ENCODE data around the gene RIPOR3.
"Not testable (repeated sequence)": the region's sequence is repeated elsewhere in the genome, so short reads cannot be mapped to it uniquely, and the experiment has no call there.

RIPOR3 gene

DNA sequence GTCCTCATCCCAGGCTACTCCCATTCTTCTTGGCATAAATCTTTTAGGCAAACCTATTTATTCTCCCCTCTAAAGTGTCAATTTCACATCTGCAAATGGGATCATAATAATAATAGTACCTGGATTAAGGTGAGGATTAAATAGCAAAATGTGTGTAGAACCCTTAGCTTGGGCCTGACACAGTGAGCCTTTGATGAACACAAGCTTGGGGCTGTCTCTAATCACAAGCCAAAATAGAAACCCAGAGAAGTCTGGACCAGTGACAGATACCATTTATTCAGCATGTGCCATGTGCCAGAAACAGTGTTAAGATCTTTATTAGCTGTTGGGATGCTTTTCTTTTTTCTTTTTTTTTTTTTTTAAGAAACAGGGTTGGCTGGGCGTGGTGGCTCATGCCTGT lies 25.2 kb upstream of the RIPOR3 start:
- no peak overlapping the region for H3K4me3 Mint-ChIP-seq
- H3K36me3 Mint-ChIP-seq (ENCODE audit: low read depth): no peaks in the 10 kb centered on the region
- no peaks in the 10 kb centered on the region for H3K9me3 Mint-ChIP-seq
- no peak overlapping the region for H3K27ac Mint-ChIP-seq
- peaks cover 2% of the 10 kb centered on the region for H3K4me1 Mint-ChIP-seq
- peaks cover 11% of the 10 kb centered on the region for H3K27me3 Mint-ChIP-seq
- ATAC-seq: no peak
- no peak for DNase-seq

DNA sequence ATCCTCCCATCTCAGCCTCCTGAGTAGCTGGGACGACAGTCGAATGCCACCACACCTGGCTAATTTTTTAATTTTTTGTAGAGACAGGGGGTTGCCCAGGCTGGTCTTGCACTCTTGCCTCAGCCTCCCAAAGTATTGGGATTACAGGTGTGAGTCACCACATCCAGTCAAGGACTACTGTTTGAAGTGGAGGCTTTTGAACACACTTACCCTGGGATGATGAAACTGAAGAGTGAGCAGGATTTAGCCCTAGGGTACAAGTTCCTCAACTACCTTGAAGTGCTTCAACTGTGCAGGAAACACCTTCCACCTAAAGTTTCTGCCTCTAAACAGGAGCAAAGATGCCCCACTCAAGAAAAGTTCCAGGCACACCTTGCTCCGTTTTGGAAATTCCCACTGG lies 24.4 kb upstream of the RIPOR3 start:
- peaks cover 16% of the 10 kb centered on the region for H3K27me3 Mint-ChIP-seq
- no peaks in the 10 kb centered on the region for H3K36me3 Mint-ChIP-seq (ENCODE audit: low read depth)
- H3K4me1 Mint-ChIP-seq: peaks cover 2% of the 10 kb centered on the region
- H3K27ac Mint-ChIP-seq: no peak overlapping the region
- no peaks in the 10 kb centered on the region for H3K9me3 Mint-ChIP-seq
- ATAC-seq (no peak), DNase-seq (no peak)
- H3K4me3 Mint-ChIP-seq: no peak overlapping the region

GRCh38 chr20:50714426-50714825 lies 23.1 kb upstream of the RIPOR3 start:
- ATAC-seq; H3K27ac Mint-ChIP-seq; H3K36me3 Mint-ChIP-seq (ENCODE audit: low read depth); DNase-seq; H3K4me1 Mint-ChIP-seq; H3K9me3 Mint-ChIP-seq; H3K4me3 Mint-ChIP-seq: not testable (repeated sequence)
- peaks cover 16% of the 10 kb centered on the region for H3K27me3 Mint-ChIP-seq

GRCh38 chr20:50713657-50714101 lies 22.3 kb upstream of the RIPOR3 start:
- ATAC-seq (no peak), DNase-seq (no peak)
- Mint-ChIP-seq H3K4me1 (no peaks in the 10 kb centered on the region), H3K27ac (no peak overlapping the region), H3K36me3 (ENCODE audit: low read depth) (no peaks in the 10 kb centered on the region), H3K27me3 (peaks cover 16% of the 10 kb centered on the region), H3K9me3 (no peaks in the 10 kb centered on the region), H3K4me3 (no peak overlapping the region)

DNA sequence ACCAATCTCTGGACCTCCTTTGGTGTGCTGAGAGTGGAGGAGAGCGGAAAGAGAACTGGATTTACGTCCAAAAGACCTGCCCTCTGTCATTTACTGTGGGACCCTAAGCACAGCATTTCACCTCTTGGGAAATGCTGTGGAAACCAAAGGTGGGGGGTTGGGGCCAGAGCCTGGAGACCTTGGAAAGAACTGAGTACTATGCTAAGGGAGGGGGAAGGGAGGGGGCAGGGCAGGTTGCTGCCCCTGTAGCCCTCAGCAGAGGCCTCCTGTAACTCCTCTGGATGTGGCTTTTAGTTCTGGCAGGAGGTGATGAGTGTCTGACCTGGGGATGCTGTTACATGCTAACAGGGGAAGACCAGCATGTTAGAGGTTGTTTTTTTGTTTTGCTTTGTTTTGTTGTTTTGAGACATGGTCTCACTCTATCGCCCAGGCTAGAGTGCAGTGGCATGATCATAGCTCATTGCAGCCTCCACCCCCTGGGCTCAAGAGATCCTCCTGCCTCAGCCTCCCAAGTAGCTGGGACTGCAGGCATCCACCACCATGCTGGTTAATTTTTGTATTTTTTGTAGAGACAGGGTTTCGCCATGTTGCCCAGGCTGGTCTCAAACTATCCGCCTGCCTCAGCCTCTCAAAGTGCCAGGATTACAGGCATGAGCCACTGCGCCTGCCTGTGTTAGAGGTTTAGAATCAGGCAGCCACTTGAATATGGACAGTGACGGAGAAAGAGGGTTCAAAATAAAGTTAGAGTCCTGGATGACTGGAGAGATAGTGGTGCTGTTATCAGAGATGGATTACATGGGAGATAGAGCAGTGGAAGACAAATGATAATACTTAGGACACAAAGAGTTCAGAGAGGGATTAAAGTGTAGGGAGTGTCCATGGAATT lies 21.7 kb upstream of the RIPOR3 start:
- no peak overlapping the region for H3K4me3 Mint-ChIP-seq
- ATAC-seq: no peak
- H3K27ac Mint-ChIP-seq: no peak overlapping the region
- H3K27me3 Mint-ChIP-seq: peaks cover 16% of the 10 kb centered on the region
- H3K9me3 Mint-ChIP-seq: no peaks in the 10 kb centered on the region
- H3K4me1 Mint-ChIP-seq: no peaks in the 10 kb centered on the region
- H3K36me3 Mint-ChIP-seq (ENCODE audit: low read depth): no peaks in the 10 kb centered on the region
- DNase-seq: no peak

- no peaks in the 10 kb centered on the region for H3K4me1 Mint-ChIP-seq
- no peak overlapping the region for H3K4me3 Mint-ChIP-seq
Observed at GRCh38 chr20:50711113-50711825, 19.9 kb upstream of the RIPOR3 start.

GRCh38 chr20:50710492-50711063 lies 19.2 kb upstream of the RIPOR3 start:
- ATAC-seq (no peak), DNase-seq (no peak)
- Mint-ChIP-seq H3K4me1 (no peaks in the 10 kb centered on the region), H3K36me3 (ENCODE audit: low read depth) (no peaks in the 10 kb centered on the region), H3K27ac (no peak overlapping the region), H3K4me3 (no peak overlapping the region), H3K9me3 (no peaks in the 10 kb centered on the region), H3K27me3 (peaks cover 15% of the 10 kb centered on the region)

More at GRCh38 chr20:50711113-50711825, 19.9 kb upstream of the RIPOR3 start:
- H3K36me3 Mint-ChIP-seq (ENCODE audit: low read depth): no peaks in the 10 kb centered on the region
- peaks cover 15% of the 10 kb centered on the region for H3K27me3 Mint-ChIP-seq
- DNase-seq (no peak), ATAC-seq (no peak)
- no peaks in the 10 kb centered on the region for H3K9me3 Mint-ChIP-seq
- H3K27ac Mint-ChIP-seq: no peak overlapping the region

- ATAC-seq (no peak), DNase-seq (no peak)
- no peak overlapping the region for H3K27ac Mint-ChIP-seq
- no peaks in the 10 kb centered on the region for H3K9me3 Mint-ChIP-seq
- H3K4me3 Mint-ChIP-seq: no peak overlapping the region
- peaks cover 15% of the 10 kb centered on the region for H3K27me3 Mint-ChIP-seq
- no peaks in the 10 kb centered on the region for H3K4me1 Mint-ChIP-seq
- no peaks in the 10 kb centered on the region for H3K36me3 Mint-ChIP-seq (ENCODE audit: low read depth)
Observed at GRCh38 chr20:50709636-50709973, 18.3 kb upstream of the RIPOR3 start.

- H3K36me3 Mint-ChIP-seq (ENCODE audit: low read depth): no peaks in the 10 kb centered on the region
- no peaks in the 10 kb centered on the region for H3K4me1 Mint-ChIP-seq
- H3K27me3 Mint-ChIP-seq: peaks cover 15% of the 10 kb centered on the region
- no peak overlapping the region for H3K27ac Mint-ChIP-seq
- no peak for DNase-seq
- no peaks in the 10 kb centered on the region for H3K9me3 Mint-ChIP-seq
- no peak overlapping the region for H3K4me3 Mint-ChIP-seq
- no peak for ATAC-seq
Observed at GRCh38 chr20:50708845-50709635, 17.7 kb upstream of the RIPOR3 start.

GRCh38 chr20:50704971-50705370 lies 13.6 kb upstream of the RIPOR3 start:
- Mint-ChIP-seq H3K4me3 (no peak overlapping the region), H3K9me3 (no peaks in the 10 kb centered on the region), H3K27ac (no peak overlapping the region), H3K36me3 (ENCODE audit: low read depth) (no peaks in the 10 kb centered on the region), H3K4me1 (no peaks in the 10 kb centered on the region), H3K27me3 (peaks cover 2% of the 10 kb centered on the region)
- no peak for DNase-seq
- no peak for ATAC-seq

DNA sequence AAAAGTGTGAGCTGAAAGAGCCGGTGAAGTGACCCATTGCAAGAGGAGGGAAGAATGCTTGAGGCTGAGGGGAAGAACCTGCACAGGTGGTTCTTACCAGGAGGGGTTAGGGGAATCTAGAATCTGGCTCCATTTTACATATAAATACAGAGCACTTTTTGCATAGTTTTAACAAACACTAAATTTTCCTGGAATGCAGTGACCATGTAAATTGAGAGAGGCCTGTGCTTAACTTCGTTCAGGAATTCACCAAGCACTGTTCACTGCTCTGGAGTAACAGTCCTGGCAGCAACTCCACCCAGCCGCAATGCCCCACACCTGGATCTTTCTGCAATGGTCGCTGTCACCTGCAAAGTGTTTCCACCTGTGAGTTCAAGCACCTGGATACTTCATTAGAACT lies 13.2 kb upstream of the RIPOR3 start:
- ATAC-seq (no peak), DNase-seq (no peak)
- no peaks in the 10 kb centered on the region for H3K36me3 Mint-ChIP-seq (ENCODE audit: low read depth)
- H3K27me3 Mint-ChIP-seq: peaks cover 4% of the 10 kb centered on the region
- H3K4me3 Mint-ChIP-seq: no peak overlapping the region
- no peak overlapping the region for H3K27ac Mint-ChIP-seq
- H3K9me3 Mint-ChIP-seq: no peaks in the 10 kb centered on the region
- H3K4me1 Mint-ChIP-seq: no peaks in the 10 kb centered on the region

DNA sequence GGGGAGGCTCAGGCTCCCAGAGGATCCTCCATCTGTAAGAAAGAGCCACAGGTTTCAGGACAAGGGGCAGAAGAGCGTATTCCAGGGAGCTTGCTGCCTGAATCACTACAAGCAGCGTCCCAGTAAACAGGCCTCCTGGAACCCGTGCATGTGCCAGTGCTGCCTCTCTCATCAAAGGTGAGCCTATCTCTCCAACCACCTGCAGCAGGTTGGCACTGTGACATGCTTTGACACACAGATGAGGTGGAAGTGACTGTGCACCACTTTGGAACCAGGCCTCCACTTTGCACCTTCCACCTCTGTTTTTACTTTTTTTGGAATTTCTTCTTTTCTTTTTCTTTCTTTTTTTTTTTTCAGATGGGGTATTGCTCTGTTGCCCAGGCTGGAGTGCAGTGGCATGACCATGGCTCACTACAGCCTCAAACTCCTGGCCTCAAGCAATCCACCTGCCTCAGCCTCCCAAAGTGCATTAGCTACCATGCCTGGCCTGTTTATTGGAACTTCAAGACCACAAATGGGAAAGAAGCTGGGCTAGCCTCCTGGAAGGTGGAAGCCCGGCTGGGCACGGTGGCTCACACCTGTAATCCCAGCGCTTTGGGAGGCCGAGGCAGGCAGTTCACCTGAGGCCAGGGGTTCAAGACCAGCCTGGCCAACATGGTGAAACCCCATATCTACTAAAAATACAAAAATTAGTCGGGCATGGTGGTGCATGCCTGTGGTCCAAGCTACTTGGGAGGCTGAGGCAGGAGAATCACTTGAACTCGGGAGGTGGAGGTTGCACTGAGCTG lies 12.5 kb upstream of the RIPOR3 start:
- H3K27me3 Mint-ChIP-seq; ATAC-seq; H3K27ac Mint-ChIP-seq; H3K9me3 Mint-ChIP-seq; H3K4me3 Mint-ChIP-seq; DNase-seq; H3K36me3 Mint-ChIP-seq (ENCODE audit: low read depth); H3K4me1 Mint-ChIP-seq: not testable (repeated sequence)

DNA sequence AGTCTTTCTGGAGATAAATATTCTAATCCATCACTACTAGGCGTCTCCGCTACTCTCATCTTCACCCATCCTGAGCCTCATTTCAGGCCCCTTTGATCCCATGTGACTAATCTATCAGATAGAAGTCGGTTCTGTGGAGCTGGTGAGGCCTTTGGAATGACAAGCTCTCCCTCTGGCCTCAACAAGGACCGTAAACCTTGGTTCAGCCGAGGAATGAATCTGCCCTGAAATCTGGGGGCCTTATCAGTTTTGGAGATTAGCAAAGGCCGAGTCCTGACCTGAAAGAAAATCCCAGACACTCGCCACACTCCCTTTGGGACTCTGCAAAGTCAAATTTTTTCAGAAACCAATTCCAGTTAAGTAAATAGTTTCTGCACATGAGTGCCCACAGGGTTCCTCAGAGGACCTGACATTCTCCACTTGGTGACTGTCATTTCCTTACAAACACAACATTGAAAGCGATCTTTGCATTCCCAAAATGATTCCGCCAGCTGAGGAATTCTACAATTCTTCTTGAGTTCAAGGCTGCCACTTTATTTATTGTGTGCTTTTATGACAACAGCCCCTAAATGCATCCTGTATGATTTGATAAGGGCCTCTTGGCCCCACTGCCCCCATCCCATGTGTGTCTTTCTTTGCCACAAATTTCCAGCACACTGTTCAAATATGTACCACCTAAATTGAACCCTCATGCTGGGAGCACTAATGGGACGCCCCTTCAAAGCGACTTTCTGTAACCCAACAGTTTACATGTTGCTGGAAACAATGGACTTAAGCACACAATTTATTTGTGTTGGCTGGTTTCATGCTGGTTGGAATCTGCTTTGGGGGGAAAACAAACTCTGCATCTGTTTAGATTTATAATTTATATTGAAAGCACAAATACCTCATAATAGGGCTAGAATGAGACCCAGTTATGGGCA lies 10.0 kb upstream of the RIPOR3 start:
- no peak overlapping the region for H3K27ac Mint-ChIP-seq
- no peak for ATAC-seq
- no peak for DNase-seq
- H3K9me3 Mint-ChIP-seq: no peaks in the 10 kb centered on the region
- no peak overlapping the region for H3K4me3 Mint-ChIP-seq
- H3K36me3 Mint-ChIP-seq (ENCODE audit: low read depth): no peaks in the 10 kb centered on the region
- H3K4me1 Mint-ChIP-seq: no peaks in the 10 kb centered on the region
- peaks cover 4% of the 10 kb centered on the region for H3K27me3 Mint-ChIP-seq

Data from activated naive CD8-positive, alpha-beta T cell treated with anti-CD3 and anti-CD28 coated beads, Interleukin-2, amount 50 U/mL, for 24 hours (primary cell).